ENCODE data around the gene PDE3A.
A peak's percentile ranks its signal among the peaks of the same experiment; 100 is the strongest.

PDE3A gene

GRCh38 chr12:20627001-20627588 lies 258.8 kb downstream of the PDE3A start:
- peak; percentile 60 for DNase-seq

- DNase-seq, result peak; percentile 52
Observed at GRCh38 chr12:20628226-20628787, 260.0 kb downstream of the PDE3A start.

- no peak for DNase-seq
Observed at GRCh38 chr12:20628999-20629398, 260.7 kb downstream of the PDE3A start.

GRCh38 chr12:20629414-20630156 lies 261.2 kb downstream of the PDE3A start:
- DNase-seq, result no peak

GRCh38 chr12:20631711-20632110 lies 263.4 kb downstream of the PDE3A start:
- DNase-seq, result no peak

GRCh38 chr12:20641106-20641505 lies 272.8 kb downstream of the PDE3A start:
- DNase-seq, result no peak

GRCh38 chr12:20643822-20644221 lies 275.5 kb downstream of the PDE3A start:
- DNase-seq, result no peak

- peak; percentile 75 for DNase-seq
Observed at GRCh38 chr12:20646239-20646827, 278.0 kb downstream of the PDE3A start.

GRCh38 chr12:20653871-20654270 lies 285.5 kb downstream of the PDE3A start:
- DNase-seq, result no peak

GRCh38 chr12:20656600-20656999 lies 288.3 kb downstream of the PDE3A start:
- DNase-seq, result no peak

GRCh38 chr12:20657496-20657895 lies 289.2 kb downstream of the PDE3A start:
- no peak for DNase-seq

GRCh38 chr12:20681334-20681733 lies 313.0 kb downstream of the PDE3A start:
- no peak for DNase-seq

- no peak for DNase-seq
Observed at GRCh38 chr12:20695232-20695631, 326.9 kb downstream of the PDE3A start, which contains the start of gene SLCO1C1. Gene SLCO1C1 (plus strand): TSS chr12:20695332. CDS start chr12:20699577, 4,245 bp downstream.

GRCh38 chr12:20696181-20696905 lies 328.0 kb downstream of the PDE3A start:
- DNase-seq, result no peak

GRCh38 chr12:20701106-20701505 lies 332.8 kb downstream of the PDE3A start:
- no peak for DNase-seq

GRCh38 chr12:20704860-20705259 lies 336.5 kb downstream of the PDE3A start:
- DNase-seq, result no peak

- DNase-seq, result peak; percentile 92
Observed at GRCh38 chr12:20711846-20712245, 343.5 kb downstream of the PDE3A start.

GRCh38 chr12:20716037-20716436 lies 347.7 kb downstream of the PDE3A start:
- no peak for DNase-seq

GRCh38 chr12:20716985-20717384 lies 348.6 kb downstream of the PDE3A start:
- no peak for DNase-seq

- DNase-seq, result no peak
Observed at GRCh38 chr12:20718294-20718693, 350.0 kb downstream of the PDE3A start.

GRCh38 chr12:20722142-20722541 lies 353.8 kb downstream of the PDE3A start:
- no peak for DNase-seq

GRCh38 chr12:20731274-20731673 lies 362.9 kb downstream of the PDE3A start:
- DNase-seq, result peak; percentile 43

Measured in OCI-M1 (cell line).